Head of caudate nucleus (tissue), 42 donors: ENCODE results near the gene RNF32.
"Not testable (repeated sequence)": the region's sequence is repeated elsewhere in the genome, so short reads cannot be mapped to it uniquely, and the experiment has no call there.

Experiments
- DNase-seq, 42 donors: peaks; one replicate each; pipeline versions ENCODE4 v3.0.0 to v3.0.0-alpha.2; 2020 to 2021; ENCODE audit warnings: mixed read lengths in 7 of 42
- intact Hi-C: fragments of 100-400 bp; cut with DNase I; formaldehyde crosslinking; loops from one replicate; pipeline ENCODE4 v1.15.0; 2022

Gene RNF32

GRCh38 chr7:156611014-156612010 is 29.3 kb upstream of the RNF32 start:
- DNase-seq = no peak
- intact Hi-C loops = no loop called here

GRCh38 chr7:156612930-156613329 is 27.6 kb upstream of the RNF32 start:
- intact Hi-C loops = no loop called here
- DNase-seq = peak in 7 of 42 donors; percentile 12 to 67 (median 29)

GRCh38 chr7:156614434-156615264 is 25.9 kb upstream of the RNF32 start:
- DNase-seq = no peak
- intact Hi-C loops = no loop called here

GRCh38 chr7:156616269-156617202 is 24.0 kb upstream of the RNF32 start:
- peak in 15 of 42 donors; percentile 15 to 64 (median 40) for DNase-seq
- intact Hi-C loops = no loop called here

GRCh38 chr7:156617215-156617614 is 23.4 kb upstream of the RNF32 start:
- no peak for DNase-seq
- intact Hi-C loops = no loop called here

- DNase-seq = no peak
- intact Hi-C loops = no loop called here
Observed at GRCh38 chr7:156618078-156618779, 22.3 kb upstream of the RNF32 start.

GRCh38 chr7:156618780-156619367 is 21.7 kb upstream of the RNF32 start:
- DNase-seq = no peak
- intact Hi-C loops = no loop called here

- intact Hi-C loops, DNase-seq: not testable (repeated sequence)
Observed at GRCh38 chr7:156619488-156620290, 20.9 kb upstream of the RNF32 start.

- intact Hi-C loops = no loop called here
- DNase-seq = no peak
Observed at GRCh38 chr7:156620291-156620675, 20.3 kb upstream of the RNF32 start.

GRCh38 chr7:156621652-156622051 is 18.9 kb upstream of the RNF32 start:
- intact Hi-C loops = no loop called here
- no peak for DNase-seq

- peak in 3 of 42 donors; percentile 27 to 37 (median 34) for DNase-seq
- intact Hi-C loops = no loop called here
Observed at GRCh38 chr7:156625580-156625979, 15.0 kb upstream of the RNF32 start.

GRCh38 chr7:156626220-156626895 is 14.2 kb upstream of the RNF32 start:
- intact Hi-C loops = no loop called here
- no peak for DNase-seq

- intact Hi-C loops = no loop called here
- DNase-seq = no peak
Observed at GRCh38 chr7:156628562-156628961, 12.0 kb upstream of the RNF32 start.

- no peak for DNase-seq
- intact Hi-C loops = no loop called here
Observed at GRCh38 chr7:156629873-156630272, 10.7 kb upstream of the RNF32 start.

GRCh38 chr7:156634117-156634516 is 6.5 kb upstream of the RNF32 start:
- DNase-seq = no peak
- intact Hi-C loops = no loop called here

GRCh38 chr7:156635529-156636385 is 4.8 kb upstream of the RNF32 start:
- no peak for DNase-seq
- intact Hi-C loops = no loop called here
